Measurements from ENCODE around the gene ECE2. TPM values are rescaled to one million over a fixed set of nuclear protein-coding genes. Genes with fewer than 3 reads are reported as not detected.

The ECE2 gene
- total RNA-seq, 6 experiments from 2014 or later, result not detected

GRCh38 chr3:184306341-184306972, 30.6 kb downstream of the ECE2 start:
- no peak overlapping the region for H3K4me3 ChIP-seq
- DNase-seq (no peak), ATAC-seq (no peak)
- TF ChIP-seq POLR2A (IDR thresholded peaks at IDR 0.05), result no peak
- no peak for TF ChIP-seq CTCF (IDR thresholded peaks at IDR 0.05)
- H3K27ac ChIP-seq, result no peak overlapping the region
- peaks cover 15 to 72% (median 43%) of the 10 kb centered on the region in 4 donors for H3K36me3 ChIP-seq
- H3K9me3 ChIP-seq, result no peaks in the 10 kb centered on the region
- peaks cover 0 to under 1% (median 0%) of the 10 kb centered on the region in 4 donors for H3K4me1 ChIP-seq
- intact Hi-C loops (cut with DNase I), result loop anchor here in 1 of 2 donors (10.0 kb wide), 1 partner anchor 142 kb away; no protein-coding TSS in a partner anchor
- 84% methylated on average over 2 of the region's 4 CpGs for WGBS (ENCODE audit: insufficient coverage, low coverage, low lambda C conversion rate, missing lambda C conversion rate)
- H3K27me3 ChIP-seq, result no peaks in the 10 kb centered on the region

DNA sequence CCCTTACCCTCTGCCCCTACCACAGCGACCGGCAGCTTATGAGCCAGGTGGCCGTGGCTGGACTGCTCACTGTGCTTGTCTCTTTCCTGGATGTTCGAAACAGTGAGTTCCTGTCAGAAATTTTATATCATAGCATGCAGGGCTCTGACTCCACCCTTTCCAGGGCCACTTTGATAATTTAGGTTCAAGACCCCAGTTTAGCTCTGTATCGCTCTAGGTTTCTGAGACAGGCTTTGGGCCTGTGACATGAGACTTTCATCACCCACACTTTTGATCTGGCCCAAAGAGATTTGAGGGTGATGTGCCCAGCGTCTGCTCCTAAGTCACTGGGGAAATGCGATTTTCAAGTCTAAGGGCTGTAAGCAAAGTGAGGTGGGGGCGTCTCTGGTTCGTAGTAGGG, 32.1 kb downstream of the ECE2 start:
- TF ChIP-seq POLR2A (IDR thresholded peaks at IDR 0.05) (no peak), CTCF (IDR thresholded peaks at IDR 0.05) (no peak)
- Histone ChIP-seq H3K4me1 (peaks cover 0 to 5% (median 0%) of the 10 kb centered on the region in 4 donors), H3K4me3 (no peak overlapping the region), H3K9me3 (no peaks in the 10 kb centered on the region), H3K27ac (no peak overlapping the region), H3K36me3 (peaks cover 4 to 58% (median 32%) of the 10 kb centered on the region in 4 donors), H3K27me3 (no peaks in the 10 kb centered on the region)
- 100% methylated on average over 3 of the region's 9 CpGs for WGBS (ENCODE audit: insufficient coverage, low coverage, low lambda C conversion rate, missing lambda C conversion rate)
- DNase-seq (no peak), ATAC-seq (no peak)
- intact Hi-C loops (cut with DNase I), result loop anchor here in 1 of 2 donors (10.0 kb wide), 1 partner anchor 143 kb away; no protein-coding TSS in a partner anchor

DNA sequence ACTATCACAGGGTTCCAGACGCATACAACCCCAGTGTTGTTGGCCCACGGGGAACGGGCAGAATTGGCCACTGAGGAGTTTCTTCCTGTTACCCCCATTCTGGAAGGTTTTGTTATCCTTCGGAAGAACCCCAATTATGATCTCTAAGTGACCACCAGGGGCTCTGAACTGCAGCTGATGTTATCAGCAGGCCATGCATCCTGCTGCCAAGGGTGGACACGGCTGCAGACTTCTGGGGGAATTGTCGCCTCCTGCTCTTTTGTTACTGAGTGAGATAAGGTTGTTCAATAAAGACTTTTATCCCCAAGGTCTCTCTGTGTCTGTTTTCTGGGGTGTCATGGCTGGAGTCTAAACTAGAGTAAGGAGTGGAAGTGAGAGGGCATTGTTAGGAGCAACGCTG, 32.9 kb downstream of the ECE2 start:
- H3K4me1 ChIP-seq, result peaks cover 0 to 5% (median 0%) of the 10 kb centered on the region in 4 donors
- ATAC-seq, result no peak
- TF ChIP-seq CTCF (IDR thresholded peaks at IDR 0.05), result no peak
- no peak for TF ChIP-seq POLR2A (IDR thresholded peaks at IDR 0.05)
- no peaks in the 10 kb centered on the region for H3K9me3 ChIP-seq
- H3K27me3 ChIP-seq, result no peaks in the 10 kb centered on the region
- 73% methylated on average over 6 of the region's 7 CpGs for WGBS (ENCODE audit: insufficient coverage, low coverage, low lambda C conversion rate, missing lambda C conversion rate)
- peaks cover 4 to 49% (median 28%) of the 10 kb centered on the region in 4 donors for H3K36me3 ChIP-seq
- DNase-seq, result no peak
- H3K27ac ChIP-seq, result no peak overlapping the region
- no peak overlapping the region for H3K4me3 ChIP-seq
- intact Hi-C loops (cut with DNase I), result loop anchor here in 1 of 2 donors (10.0 kb wide), 1 partner anchor 144 kb away; no protein-coding TSS in a partner anchor

GRCh38 chr3:184311633-184312032, 35.8 kb downstream of the ECE2 start:
- intact Hi-C loops (cut with DNase I), result no loop called here
- no peak for ATAC-seq

More at GRCh38 chr3:184311633-184312032, 35.8 kb downstream of the ECE2 start:
- H3K4me3 ChIP-seq, result no peak overlapping the region
- H3K9me3 ChIP-seq, result no peaks in the 10 kb centered on the region
- peaks cover 0 to 5% (median 2%) of the 10 kb centered on the region in 4 donors for H3K4me1 ChIP-seq
- no peak overlapping the region for H3K27ac ChIP-seq
- no peaks in the 10 kb centered on the region for H3K27me3 ChIP-seq
- no peak for DNase-seq
- TF ChIP-seq POLR2A (IDR thresholded peaks at IDR 0.05) (no peak), CTCF (IDR thresholded peaks at IDR 0.05) (no peak)
- H3K36me3 ChIP-seq, result peaks cover 0 to 22% (median 17%) of the 10 kb centered on the region in 4 donors

All from right lobe of liver (tissue), 6 donors.